Activated T-cell treated with anti-CD3 and anti-CD28 coated beads, Interleukin-2, amount 50 U/mL, for 24 hours (primary cell): ENCODE data around the gene PPM1A.

Source experiments
- DNase-seq: peaks from one replicate; pipeline ENCODE4 v3.0.0-alpha.2; 2020
- H3K27ac Mint-ChIP-seq: 2 replicates; pipeline ENCODE4 v1.8.0; 2020; ENCODE audit warnings: mild to moderate bottlenecking, mixed read lengths
- H3K27me3 Mint-ChIP-seq: 2 replicates; pipeline ENCODE4 v1.8.0; 2020; ENCODE audit warnings: mixed read lengths
- H3K36me3 Mint-ChIP-seq: 2 replicates; pipeline ENCODE4 v1.8.0; 2020; ENCODE audit warnings: low read depth, mixed read lengths
- H3K4me1 Mint-ChIP-seq: 2 replicates; pipeline ENCODE4 v1.8.0; 2020; ENCODE audit warnings: low read depth, mixed read lengths
- H3K4me3 Mint-ChIP-seq: 2 replicates; pipeline ENCODE4 v1.8.0; 2020; ENCODE audit warnings: mild to moderate bottlenecking, moderate library complexity, mixed read lengths
- H3K9me3 Mint-ChIP-seq: 2 replicates; pipeline ENCODE4 v1.8.0; 2020; ENCODE audit warnings: mixed read lengths

The PPM1A gene

GRCh38 chr14:60240139-60240856 is 8.7 kb upstream of the PPM1A start:
- DNase-seq: no peak
- H3K9me3 Mint-ChIP-seq: no peaks in the 10 kb centered on the region
- H3K36me3 Mint-ChIP-seq: no peaks in the 10 kb centered on the region
- H3K4me1 Mint-ChIP-seq: peaks cover 2% of the 10 kb centered on the region
- H3K4me3 Mint-ChIP-seq: no peak overlapping the region
- no peak overlapping the region for H3K27ac Mint-ChIP-seq
- peaks cover 5% of the 10 kb centered on the region for H3K27me3 Mint-ChIP-seq

DNA sequence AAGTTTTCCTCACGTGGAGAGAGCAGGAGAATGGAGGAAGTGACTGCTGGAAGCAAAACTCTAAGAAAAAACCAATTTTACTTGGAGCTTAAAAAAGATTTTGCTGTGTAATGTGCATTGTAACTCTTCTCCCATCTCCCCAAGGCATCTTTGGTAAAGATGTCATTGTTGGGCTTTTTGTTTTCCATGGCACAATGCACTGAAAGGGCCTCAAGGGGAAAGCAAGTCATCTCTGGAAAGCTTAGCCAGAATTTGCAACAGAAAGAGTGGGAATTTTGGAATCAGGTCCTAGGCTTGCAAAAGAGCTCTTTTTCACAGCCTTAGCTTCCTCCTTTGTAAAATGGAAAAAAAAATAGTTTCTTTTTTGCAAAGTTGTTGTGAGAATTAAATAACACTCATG is 7.9 kb upstream of the PPM1A start:
- H3K4me1 Mint-ChIP-seq: peaks cover 8% of the 10 kb centered on the region
- no peaks in the 10 kb centered on the region for H3K36me3 Mint-ChIP-seq
- H3K9me3 Mint-ChIP-seq: no peaks in the 10 kb centered on the region
- peaks cover 3% of the 10 kb centered on the region for H3K27me3 Mint-ChIP-seq
- H3K27ac Mint-ChIP-seq: no peak overlapping the region
- no peak for DNase-seq
- H3K4me3 Mint-ChIP-seq: no peak overlapping the region

DNA sequence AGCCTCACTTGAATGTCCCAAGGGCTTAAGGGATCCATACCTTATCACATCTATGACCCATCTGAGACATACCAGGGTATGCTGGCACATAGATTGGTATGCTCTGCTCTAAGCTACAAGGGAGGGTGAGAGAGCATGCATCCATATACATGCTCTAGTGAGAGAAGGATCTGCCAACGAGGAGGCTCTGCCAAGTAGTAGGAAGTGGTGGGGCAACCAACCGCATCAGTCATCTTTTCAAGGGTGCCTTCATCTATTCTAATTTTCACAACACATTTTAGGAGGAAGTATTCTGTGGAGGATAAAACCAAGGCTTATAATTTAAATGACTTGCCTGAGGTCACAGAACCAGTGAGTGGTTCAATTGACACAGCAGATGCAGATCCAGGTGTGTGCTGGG is 6.6 kb upstream of the PPM1A start:
- no peaks in the 10 kb centered on the region for H3K36me3 Mint-ChIP-seq
- H3K9me3 Mint-ChIP-seq: no peaks in the 10 kb centered on the region

DNA sequence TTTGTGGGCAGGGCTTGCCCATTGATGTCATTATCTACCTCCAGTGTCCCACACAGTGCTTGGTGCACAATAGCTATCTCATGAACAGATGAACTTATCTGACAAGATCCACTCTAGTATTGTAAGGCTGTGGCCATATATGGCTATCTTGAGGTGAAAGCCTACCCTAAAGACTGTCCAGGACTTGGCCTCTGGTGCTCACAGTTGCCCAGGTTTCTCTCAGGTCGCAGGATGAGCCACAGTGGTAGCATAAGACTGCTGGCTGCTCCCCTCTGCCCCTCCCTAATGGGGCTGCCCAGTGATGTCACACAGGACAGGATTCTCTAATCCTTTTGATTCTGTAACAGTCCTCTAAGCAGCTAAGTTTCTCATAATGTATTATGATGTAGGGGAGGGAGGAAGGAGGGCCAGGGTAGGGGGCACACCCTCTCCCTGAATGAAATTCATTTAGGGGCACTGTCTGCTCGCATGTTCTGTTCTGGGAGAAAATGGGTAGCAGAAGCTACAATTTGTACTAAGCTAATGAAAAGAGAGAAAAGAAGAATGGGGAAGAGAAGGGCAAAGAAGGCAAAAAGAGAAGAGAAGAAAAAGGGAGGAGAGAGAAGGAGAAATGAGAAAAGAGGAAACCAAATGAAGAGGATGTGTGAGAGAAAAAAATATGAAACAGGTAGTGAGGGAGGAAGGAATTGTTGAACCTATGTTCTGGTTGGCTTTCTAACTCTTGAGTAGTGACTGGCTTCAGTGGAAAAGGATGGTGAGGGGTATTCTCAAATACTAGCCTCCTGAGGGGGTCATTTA is 3.4 kb upstream of the PPM1A start:
- Mint-ChIP-seq H3K4me3 (no peak overlapping the region), H3K27ac (peak overlapping the region; percentile 13), H3K36me3 (peaks cover 11% of the 10 kb centered on the region), H3K27me3 (no peaks in the 10 kb centered on the region), H3K9me3 (no peaks in the 10 kb centered on the region), H3K4me1 (peaks cover 30% of the 10 kb centered on the region)
- DNase-seq: no peak

More for the DNA sequence above, 6.6 kb upstream of the PPM1A start:
- Mint-ChIP-seq H3K4me3 (no peak overlapping the region), H3K27me3 (no peaks in the 10 kb centered on the region), H3K27ac (no peak overlapping the region), H3K4me1 (peaks cover 15% of the 10 kb centered on the region)
- DNase-seq: no peak

DNA sequence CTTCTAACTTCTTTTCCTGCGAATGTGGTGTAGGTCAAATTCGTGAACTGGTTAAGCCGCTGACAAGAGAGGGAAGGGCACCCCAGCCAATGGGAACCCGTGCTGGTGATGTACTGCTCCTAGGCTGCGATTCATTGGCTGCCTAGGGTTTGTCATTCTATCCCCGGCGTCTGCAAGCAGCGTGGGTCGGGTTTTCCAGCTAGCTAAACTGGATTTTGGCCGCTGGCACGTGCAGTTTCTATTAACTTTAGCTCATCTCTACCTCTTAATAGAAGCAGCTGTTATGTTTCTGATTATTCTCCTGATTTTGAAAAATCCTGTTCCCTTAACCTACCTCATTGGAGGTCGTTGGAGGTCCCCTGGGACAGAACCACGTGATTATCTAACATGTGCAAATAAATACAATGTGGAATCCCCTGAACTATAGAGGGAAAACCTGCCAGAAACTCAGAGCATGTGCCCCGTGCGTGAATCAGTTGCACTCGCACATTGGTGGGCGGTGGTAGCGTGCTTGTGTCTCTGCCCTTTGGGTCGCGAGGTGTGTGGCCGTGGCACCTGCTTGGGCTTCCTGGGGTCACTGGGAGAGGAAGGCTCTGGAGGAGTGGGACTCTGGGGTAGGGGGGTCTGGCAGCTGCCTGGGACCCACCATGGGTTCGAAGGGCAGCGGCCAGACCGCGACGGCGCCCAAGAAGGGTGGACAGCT is 876 bp upstream of the PPM1A start:
- no peaks in the 10 kb centered on the region for H3K27me3 Mint-ChIP-seq
- peaks cover 51% of the 10 kb centered on the region for H3K4me1 Mint-ChIP-seq
- no peaks in the 10 kb centered on the region for H3K9me3 Mint-ChIP-seq
- DNase-seq: peak; percentile 82
- H3K27ac Mint-ChIP-seq: peak overlapping the region; percentile 100
- peaks cover 19% of the 10 kb centered on the region for H3K36me3 Mint-ChIP-seq
- peak overlapping the region; percentile 89 for H3K4me3 Mint-ChIP-seq

DNA sequence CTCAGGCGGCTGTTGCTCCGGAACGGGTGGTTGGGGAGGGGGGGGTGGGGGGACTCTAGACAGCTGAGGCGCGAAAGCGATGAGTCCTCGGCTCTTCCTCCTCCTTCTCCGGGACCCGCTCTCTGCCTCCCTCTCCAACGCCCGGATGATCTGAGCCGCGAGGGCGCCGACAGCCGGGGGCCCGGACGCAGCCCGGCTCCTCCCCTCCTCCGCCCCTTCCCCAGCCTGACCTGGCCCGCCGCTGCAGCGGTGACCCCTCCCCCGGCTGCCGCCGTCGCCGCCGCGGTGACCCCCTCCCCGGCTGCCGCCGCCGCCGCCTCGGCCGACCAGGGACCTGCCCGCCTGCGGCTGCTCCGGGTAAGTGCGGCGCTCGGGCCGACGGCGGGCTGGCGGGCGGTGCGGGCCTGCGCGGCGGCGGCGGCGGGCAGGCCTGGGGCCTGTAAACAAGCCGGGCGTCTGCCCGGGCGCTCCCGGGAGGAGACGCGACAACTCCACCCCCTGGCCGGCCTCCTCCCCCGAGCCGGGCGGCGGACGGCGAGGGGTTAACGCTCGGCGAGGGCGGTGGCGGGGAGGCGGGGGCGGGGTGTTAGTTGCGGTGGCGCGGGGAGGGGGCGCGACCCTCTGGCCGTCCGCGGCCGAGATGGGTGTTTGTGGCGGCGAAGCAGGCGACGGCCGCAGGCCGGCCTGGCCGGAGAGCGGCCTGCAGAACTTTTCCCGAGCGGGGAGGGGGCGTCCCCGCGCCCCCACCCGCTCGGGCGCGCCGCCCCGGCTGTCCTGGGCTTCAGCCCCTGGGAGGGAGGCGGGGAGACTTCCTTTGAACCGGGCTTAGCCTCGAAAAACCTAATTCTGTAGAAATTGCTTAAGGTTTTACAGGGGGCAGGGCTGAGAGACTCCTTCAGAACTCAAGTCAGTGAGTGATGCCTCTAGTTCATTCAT is 568 bp downstream of the PPM1A start:
- Mint-ChIP-seq H3K36me3 (peaks cover 19% of the 10 kb centered on the region), H3K9me3 (no peaks in the 10 kb centered on the region), H3K27me3 (no peaks in the 10 kb centered on the region), H3K4me3 (peak overlapping the region; percentile 87), H3K4me1 (peaks cover 58% of the 10 kb centered on the region), H3K27ac (peak overlapping the region; percentile 88)
- peak; percentile 77 for DNase-seq

DNA sequence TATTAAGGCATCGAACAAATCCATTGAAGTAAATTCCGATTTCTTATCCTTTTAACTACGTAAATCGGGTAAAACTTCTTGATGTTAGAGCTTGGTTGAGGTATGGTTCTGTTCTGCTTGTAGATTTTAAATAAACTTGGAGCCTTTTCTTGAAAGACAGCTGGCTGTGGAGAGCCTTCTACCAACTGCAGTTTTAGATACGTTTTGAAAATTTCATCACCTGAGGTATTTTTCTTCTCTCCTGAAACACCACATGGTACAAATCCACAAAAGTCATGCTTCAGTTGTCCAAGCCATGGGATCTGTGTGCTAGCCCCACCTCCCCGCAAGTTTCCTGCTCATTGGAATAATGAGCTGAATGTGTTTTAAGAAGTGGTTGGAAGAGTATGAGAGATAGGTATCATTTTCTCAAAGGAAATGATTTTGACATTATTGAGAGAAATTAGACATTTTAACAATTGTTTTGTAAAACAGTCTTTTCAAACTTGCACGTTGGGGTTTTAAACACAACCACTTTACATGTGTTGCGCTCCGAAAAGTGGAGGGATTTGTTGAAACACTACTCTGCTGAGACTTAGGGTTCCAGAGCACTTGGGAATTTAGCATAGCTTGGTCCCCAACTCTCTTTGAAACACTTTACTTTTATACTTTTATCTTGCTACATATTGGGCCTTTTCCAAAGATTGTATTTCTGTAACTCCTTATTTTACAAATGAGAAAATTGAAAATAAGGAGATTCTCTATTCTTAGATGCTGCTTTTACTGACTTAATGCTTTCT is 1.4 kb downstream of the PPM1A start:
- Mint-ChIP-seq H3K36me3 (peaks cover 22% of the 10 kb centered on the region), H3K4me3 (peak overlapping the region; percentile 87), H3K27me3 (no peaks in the 10 kb centered on the region), H3K27ac (peak overlapping the region; percentile 86), H3K9me3 (no peaks in the 10 kb centered on the region), H3K4me1 (peaks cover 63% of the 10 kb centered on the region)
- DNase-seq: no peak

DNA sequence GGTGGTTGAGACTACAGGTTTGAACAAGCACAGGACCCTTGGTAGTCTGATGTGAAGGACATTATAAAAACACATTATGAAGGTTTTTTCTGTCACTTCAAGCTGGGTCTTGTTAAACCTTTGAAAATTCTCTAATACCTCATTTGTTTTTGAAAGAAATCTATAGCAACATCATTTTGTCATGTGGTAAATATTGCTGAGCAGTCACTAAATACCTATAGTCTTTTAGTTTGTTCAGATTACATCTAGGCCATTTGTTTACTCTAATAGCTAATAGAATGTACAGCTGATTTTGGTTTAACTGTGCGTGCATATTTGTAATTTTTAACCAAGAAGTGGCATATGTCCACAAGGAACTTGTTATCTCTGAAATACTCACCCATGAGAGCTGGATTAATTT is 2.9 kb downstream of the PPM1A start:
- DNase-seq: no peak
- H3K4me1 Mint-ChIP-seq: peaks cover 63% of the 10 kb centered on the region
- no peaks in the 10 kb centered on the region for H3K9me3 Mint-ChIP-seq
- peaks cover 23% of the 10 kb centered on the region for H3K36me3 Mint-ChIP-seq
- peak overlapping the region; percentile 16 for H3K27ac Mint-ChIP-seq
- no peaks in the 10 kb centered on the region for H3K27me3 Mint-ChIP-seq
- H3K4me3 Mint-ChIP-seq: peak overlapping the region; percentile 87

GRCh38 chr14:60252630-60253029 is 3.6 kb downstream of the PPM1A start:
- Mint-ChIP-seq H3K4me1 (peaks cover 60% of the 10 kb centered on the region), H3K36me3 (peaks cover 23% of the 10 kb centered on the region), H3K27ac (no peak overlapping the region), H3K27me3 (no peaks in the 10 kb centered on the region), H3K4me3 (no peak overlapping the region), H3K9me3 (no peaks in the 10 kb centered on the region)
- no peak for DNase-seq

GRCh38 chr14:60253649-60254048 is 4.6 kb downstream of the PPM1A start:
- peaks cover 62% of the 10 kb centered on the region for H3K4me1 Mint-ChIP-seq
- peaks cover 21% of the 10 kb centered on the region for H3K36me3 Mint-ChIP-seq
- H3K27me3 Mint-ChIP-seq: no peaks in the 10 kb centered on the region
- no peak for DNase-seq
- no peak overlapping the region for H3K27ac Mint-ChIP-seq
- no peaks in the 10 kb centered on the region for H3K9me3 Mint-ChIP-seq
- no peak overlapping the region for H3K4me3 Mint-ChIP-seq

- Mint-ChIP-seq H3K27ac (no peak overlapping the region), H3K4me3 (no peak overlapping the region), H3K27me3 (no peaks in the 10 kb centered on the region), H3K4me1 (peaks cover 66% of the 10 kb centered on the region), H3K36me3 (peaks cover 20% of the 10 kb centered on the region), H3K9me3 (no peaks in the 10 kb centered on the region)
- no peak for DNase-seq
These were observed 5.2 kb downstream of the PPM1A start for GRCh38 chr14:60254176-60254575.

GRCh38 chr14:60257865-60258264 is 8.8 kb downstream of the PPM1A start:
- Mint-ChIP-seq H3K36me3 (peaks cover 11% of the 10 kb centered on the region), H3K4me1 (peaks cover 53% of the 10 kb centered on the region), H3K27me3 (no peaks in the 10 kb centered on the region), H3K4me3 (no peak overlapping the region), H3K27ac (no peak overlapping the region), H3K9me3 (no peaks in the 10 kb centered on the region)
- DNase-seq: no peak

- Mint-ChIP-seq H3K4me3 (no peak overlapping the region), H3K36me3 (peaks cover 39% of the 10 kb centered on the region), H3K4me1 (peaks cover 34% of the 10 kb centered on the region), H3K27me3 (no peaks in the 10 kb centered on the region), H3K9me3 (peaks cover 3% of the 10 kb centered on the region), H3K27ac (no peak overlapping the region)
- DNase-seq: no peak
These were observed 16.1 kb downstream of the PPM1A start for GRCh38 chr14:60265163-60265562.
